Astrocyte of the cerebellum (primary cell): Measurements from ENCODE around the gene NMRK2.

Source experiments
- DNase-seq: peaks from one replicate; pipeline ENCODE4 v3.0.0-alpha.2; 2011; ENCODE audit warnings: low read depth
- H3K4me3 ChIP-seq: 2 replicates; pipeline ENCODE4 v1.5.1; 2011; ENCODE audit warnings: mild to moderate bottlenecking, low read depth, low read length, moderate library complexity
- CTCF ChIP-seq: IDR thresholded peaks from 2 replicates; pipeline ENCODE4 v1.5.1; 2012; ENCODE audit warnings: low read length, low read depth, moderate library complexity, mild to moderate bottlenecking; ENCODE audit errors: missing control alignments
- in situ Hi-C: cut with HindIII; loops from 2 replicates; pipeline ENCODE4 v1.10.0; 2017; ENCODE audit warnings: low sequenced_read_pairs

Gene NMRK2

GRCh38 chr19:3983542-3983914 lies 50.7 kb downstream of the NMRK2 start:
- no peak for TF ChIP-seq CTCF
- peak overlapping the region; percentile 92 for H3K4me3 ChIP-seq
- in situ Hi-C loops, result loop anchor here (25.0 kb wide), 1 partner anchor 229 kb away; no protein-coding TSS in a partner anchor
- DNase-seq, result no peak

GRCh38 chr19:3983936-3984583 lies 51.2 kb downstream of the NMRK2 start:
- H3K4me3 ChIP-seq, result peak overlapping the region; percentile 92
- in situ Hi-C loops, result loop anchor here (25.0 kb wide), 1 partner anchor 228 kb away; no protein-coding TSS in a partner anchor
- DNase-seq, result no peak

GRCh38 chr19:3984584-3984907 lies 51.7 kb downstream of the NMRK2 start:
- peak overlapping the region; percentile 92 for H3K4me3 ChIP-seq
- in situ Hi-C loops, result loop anchor here (25.0 kb wide), 1 partner anchor 228 kb away; no protein-coding TSS in a partner anchor
- no peak for TF ChIP-seq CTCF
- no peak for DNase-seq

More at GRCh38 chr19:3983936-3984583, 51.2 kb downstream of the NMRK2 start:
- TF ChIP-seq CTCF, result no peak

GRCh38 chr19:3984908-3985642 lies 52.2 kb downstream of the NMRK2 start, which contains the start of gene EEF2:
Gene EEF2, minus strand, starts transcription at chr19:3985463. Its CDS starts 83 bp downstream, at chr19:3985380.
- no peak for TF ChIP-seq CTCF

GRCh38 chr19:3985643-3986259 lies 52.9 kb downstream of the NMRK2 start:
- no peak for TF ChIP-seq CTCF
- in situ Hi-C loops, result loop anchor here (25.0 kb wide), 1 partner anchor 227 kb away; no protein-coding TSS in a partner anchor
- H3K4me3 ChIP-seq, result peak overlapping the region; percentile 92

More at GRCh38 chr19:3984908-3985642, 52.2 kb downstream of the NMRK2 start, which contains the start of gene EEF2:
- in situ Hi-C loops, result loop anchor here (25.0 kb wide), 1 partner anchor 227 kb away; no protein-coding TSS in a partner anchor
- H3K4me3 ChIP-seq, result peak within 1 kb of the TSS; percentile 92
- peak; percentile 74 for DNase-seq

More at GRCh38 chr19:3985643-3986259, 52.9 kb downstream of the NMRK2 start:
- DNase-seq, result no peak
